GM12891 (cell line): ENCODE results near the gene CHMP2B.

Experiments
- PAX5 ChIP-seq: IDR thresholded peaks from 2 replicates; pipeline ENCODE4 v1.6.1; 2011; ENCODE audit warnings: low read length, moderate library complexity, mild to moderate bottlenecking; ENCODE audit not compliant: insufficient read depth, severe bottlenecking
- POLR2A ChIP-seq: IDR thresholded peaks from 2 replicates; pipeline ENCODE4 v1.6.1; 2011; ENCODE audit warnings: low read depth, low read length, control low read depth
- POLR2AphosphoS5 ChIP-seq: IDR thresholded peaks from 2 replicates; pipeline ENCODE4 v1.6.1; 2011; ENCODE audit warnings: low read depth, low read length, control low read depth
- SPI1 ChIP-seq: IDR thresholded peaks from 2 replicates; pipeline ENCODE4 v1.6.1; 2011; ENCODE audit warnings: low read depth, low read length, control low read depth
- TAF1 ChIP-seq: IDR thresholded peaks from 2 replicates; pipeline ENCODE4 v1.6.1; 2011; ENCODE audit warnings: low read depth, low read length, control low read depth

GRCh38 chr3:87203809-87204208 is 23.3 kb upstream of the CHMP2B start:
- TF ChIP-seq SPI1 (no peak), POLR2AphosphoS5 (no peak), POLR2A (no peak), TAF1 (no peak), PAX5 (no peak)
